Panc1 (cell line): ENCODE measurements around the gene TXK. TPM values are rescaled to one million over a fixed set of nuclear protein-coding genes. Genes with fewer than 3 reads are reported as not detected.

Experiments
- ATAC-seq: fragments of 200-7000 bp; cut with Tn5 transposase; 2 replicates; pipeline ENCODE4 v1.9.1; 2020; ENCODE audit warnings: mild to moderate bottlenecking, moderate library complexity
- BruUV-seq: library from RNA; stranded (reverse); fragments of 400-500 nt; replicated peaks from 2 replicates; lab custom pipeline; 2021; lab: Mats Ljungman, UMichigan
- CTCF ChIA-PET: fragments of 300-600 bp; sonication (Branson Sonifier 250); formaldehyde crosslinking; loops from one replicate; lab custom pipeline; 2022; ENCODE audit warnings: antibody characterized with exemption; lab: Charles Lee
- POLR2A ChIA-PET: fragments of 300-600 bp; sonication (Branson Sonifier 250); formaldehyde crosslinking; loops from one replicate; lab custom pipeline; 2022; ENCODE audit warnings: antibody characterized with exemption; lab: Charles Lee
- DNase-seq: peaks from one replicate; pipeline ENCODE4 v3.0.0-alpha.2; 2010; ENCODE audit warnings: low read depth, low spot score
- H3K27ac ChIP-seq: 2 replicates; pipeline ENCODE4 v1.5.1; 2011; ENCODE audit warnings: mild to moderate bottlenecking, low read length, inconsistent platforms
- H3K27me3 ChIP-seq: fragments of 200-500 bp; sonication (Bioruptor generic); 2 replicates; pipeline ENCODE4 v1.6.0; 2014; ENCODE audit warnings: low read length, inconsistent platforms; ENCODE audit not compliant: control insufficient read depth, insufficient read depth
- H3K36me3 ChIP-seq: fragments of 200-500 bp; sonication (Bioruptor generic); 2 replicates; pipeline ENCODE4 v1.5.1; 2014; ENCODE audit warnings: inconsistent platforms, mild to moderate bottlenecking, low read length, moderate library complexity; ENCODE audit not compliant: control insufficient read depth, insufficient read depth
- H3K4me1 ChIP-seq: 2 replicates; pipeline ENCODE4 v1.5.1; 2011; ENCODE audit warnings: inconsistent platforms, mild to moderate bottlenecking, low read length, moderate library complexity; ENCODE audit not compliant: control insufficient read depth, insufficient read depth
- H3K4me3 ChIP-seq, 2 experiments: 2 replicates each; pipeline ENCODE4 v1.5.1; 2011 to 2012; ENCODE audit warnings: low read depth in 2 of 2, low read length in 2 of 2, mild to moderate bottlenecking in 2 of 2, inconsistent platforms in 1 of 2, moderate library complexity in 1 of 2
- H3K9me3 ChIP-seq: fragments of 200-500 bp; sonication (Bioruptor generic); 2 replicates; pipeline ENCODE4 v1.5.1; 2014; ENCODE audit warnings: low read depth, mild to moderate bottlenecking, inconsistent platforms, low read length, moderate library complexity; ENCODE audit not compliant: control insufficient read depth, insufficient read depth
- CTCF ChIP-seq: fragments of 450-650 bp; IDR thresholded peaks from 2 replicates; pipeline ENCODE4 v1.5.1; 2017; ENCODE audit warnings: mild to moderate bottlenecking
- POLR2AphosphoS5 ChIP-seq: IDR thresholded peaks from 2 replicates; pipeline ENCODE4 v1.6.1; 2012; ENCODE audit warnings: mild to moderate bottlenecking, low read depth, low read length, moderate library complexity
- REST ChIP-seq, 2 experiments: IDR thresholded peaks; 2 replicates each; pipeline ENCODE4 v1.6.1; 2011 to 2012; ENCODE audit warnings: low read depth in 2 of 2, control low read depth in 1 of 2, low read length in 1 of 2, mild to moderate bottlenecking in 1 of 2, moderate library complexity in 1 of 2; ENCODE audit not compliant: insufficient read depth in 1 of 2
- SIN3A ChIP-seq: IDR thresholded peaks from 2 replicates; pipeline ENCODE4 v1.6.1; 2012; ENCODE audit warnings: low read depth, mild to moderate bottlenecking, low read length, moderate library complexity, borderline replicate concordance; ENCODE audit not compliant: insufficient read depth
- TCF7L2 ChIP-seq: IDR thresholded peaks from 2 replicates; pipeline ENCODE4 v1.6.1; 2011; ENCODE audit warnings: mild to moderate bottlenecking, low read depth, low read length, inconsistent platforms
- in situ Hi-C: cut with HindIII; loops from 2 replicates; pipeline ENCODE4 v1.10.0; 2016; ENCODE audit warnings: low sequenced_read_pairs, low pct_unique_long_range_greater_than_20kb
- intact Hi-C: fragments of 100-400 bp; cut with micrococcal nuclease; formaldehyde crosslinking; loops from one replicate; pipeline ENCODE4 v1.10.0; 2022; ENCODE audit not compliant: unreplicated experiment
- total RNA-seq: library from RNA; stranded (reverse); gene quantifications from one replicate; pipeline ENCODE4 v1.2.1, GENCODE V29; 2021; ENCODE audit not compliant: unreplicated experiment

TXK gene
- total RNA-seq, 1 experiment from 2014 or later, result 0.26 TPM

DNA sequence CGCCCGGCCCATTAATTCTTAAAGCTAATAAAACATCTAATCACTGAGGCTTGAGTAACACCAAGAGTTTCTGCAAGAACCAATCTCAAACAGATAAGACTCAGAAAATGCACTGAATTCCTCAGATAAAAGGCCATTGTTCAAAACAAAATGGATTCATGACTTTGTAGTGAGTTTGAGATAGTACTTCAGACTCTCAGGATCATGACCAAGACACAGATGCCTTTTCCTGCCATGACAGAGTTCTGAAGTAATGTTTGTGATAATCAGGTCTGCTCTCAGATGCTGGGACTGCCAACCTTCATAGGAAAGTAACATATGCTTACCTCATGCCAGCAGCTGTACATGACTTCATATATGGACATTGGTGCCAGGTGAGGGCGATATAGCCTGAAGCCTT lies 62.9 kb downstream of the TXK start:
- ATAC-seq (no peak), DNase-seq (no peak)
- Histone ChIP-seq H3K9me3 (no peaks in the 10 kb centered on the region), H3K4me3 (no peak overlapping the region), H3K36me3 (no peaks in the 10 kb centered on the region), H3K27ac (no peak overlapping the region), H3K27me3 (no peaks in the 10 kb centered on the region), H3K4me1 (no peaks in the 10 kb centered on the region)
- in situ Hi-C loops (no loop called here), intact Hi-C loops (no loop called here)
- no TSS peak for BruUV-seq
- no peak for TF ChIP-seq REST (IDR thresholded peaks at IDR 0.05; ENCODE audit: insufficient read depth in 1 of 2, low read depth in 2 of 2, low read length in 1 of 2)
- no peak for TF ChIP-seq TCF7L2
- TF ChIP-seq CTCF, result no peak
- TF ChIP-seq SIN3A, result no peak
- TF ChIP-seq POLR2AphosphoS5, result no peak
- ChIA-PET CTCF (no interaction called here), POLR2A (no interaction called here)

DNA sequence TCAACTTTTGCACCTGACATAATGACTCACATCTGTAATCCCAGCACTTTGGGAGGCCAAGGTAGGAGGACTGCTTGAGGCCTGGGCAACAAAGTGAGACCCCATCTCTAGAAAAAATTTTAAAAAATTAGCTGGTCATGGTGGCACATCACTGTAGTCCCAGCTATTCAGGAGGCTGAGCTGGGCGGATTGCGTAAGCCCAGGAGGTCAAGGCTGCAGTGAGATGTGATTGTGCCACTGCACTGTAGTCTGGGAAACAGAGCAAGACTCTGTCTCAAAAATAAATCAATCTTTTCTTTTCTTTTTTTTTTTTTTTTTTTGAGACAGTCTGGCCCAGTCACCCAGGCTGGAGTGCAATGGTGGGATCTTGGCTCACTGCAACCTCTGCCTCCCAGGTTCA lies 65.0 kb downstream of the TXK start:
- Histone ChIP-seq H3K36me3 (no peaks in the 10 kb centered on the region), H3K4me3 (no peak overlapping the region), H3K27me3 (no peaks in the 10 kb centered on the region), H3K9me3 (no peaks in the 10 kb centered on the region), H3K4me1 (no peaks in the 10 kb centered on the region), H3K27ac (no peak overlapping the region)
- no peak for TF ChIP-seq REST (IDR thresholded peaks at IDR 0.05; ENCODE audit: insufficient read depth in 1 of 2, low read depth in 2 of 2, low read length in 1 of 2)
- no peak for TF ChIP-seq CTCF
- no peak for TF ChIP-seq TCF7L2
- no peak for TF ChIP-seq SIN3A
- TF ChIP-seq POLR2AphosphoS5, result no peak
- intact Hi-C loops (no loop called here), in situ Hi-C loops (no loop called here)
- CTCF ChIA-PET, result no interaction called here
- ATAC-seq (no peak), DNase-seq (no peak)
- POLR2A ChIA-PET, result no interaction called here
- BruUV-seq, result no TSS peak
